ENCODE measurements around the gene TMEM178B. TPM values are rescaled to one million over a fixed set of nuclear protein-coding genes. Genes with fewer than 3 reads are reported as not detected.

TMEM178B gene
- polyA plus RNA-seq, 1 of the 3 experiments (the other 2 are of a cell fraction), result 0.20 TPM

DNA sequence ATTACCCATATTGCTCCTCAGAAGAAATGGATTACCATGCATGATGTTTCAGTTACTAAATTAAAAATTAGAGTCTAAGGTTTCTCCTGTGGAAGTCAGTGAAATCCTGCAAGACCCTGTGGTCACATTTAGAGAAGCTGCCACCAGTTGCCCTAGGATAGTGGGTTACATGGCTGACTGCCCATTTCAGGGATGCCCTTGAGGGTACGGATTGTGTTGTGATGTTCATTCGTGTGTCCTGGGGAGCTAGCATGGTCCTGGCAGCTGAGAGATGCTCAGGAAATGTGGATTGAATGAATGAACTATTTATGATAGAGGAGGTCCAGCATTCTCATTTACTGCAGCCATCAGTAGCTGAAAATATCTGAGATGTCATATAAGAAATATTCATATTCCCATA is 55.1 kb downstream of the TMEM178B start:
- no peaks in the 10 kb centered on the region for H3F3A ChIP-seq (replicated peaks; ENCODE audit: insufficient read depth)
- no peaks in the 10 kb centered on the region for H4K20me1 ChIP-seq (ENCODE audit: insufficient read depth)
- ChIA-PET CTCF (interaction anchor here (0.6 to 1.5 kb wide), 3 partner anchors 19 to 405 kb away, joined by 3 to 4 read pairs (median 4); no protein-coding TSS in a partner anchor), POLR2A (no interaction called here)
- H3K27ac ChIP-seq (ENCODE audit: low read depth in 2 of 2, low read length in 1 of 2), result no peak overlapping the region
- no peaks in the 10 kb centered on the region for H3K79me2 ChIP-seq (ENCODE audit: insufficient read depth)
- H3K4me3 ChIP-seq (ENCODE audit: low read depth in 2 of 2, low read length in 1 of 2), result no peak overlapping the region
- H3K9ac ChIP-seq, result no peak overlapping the region
- H2AFZ ChIP-seq (ENCODE audit: low read depth), result no peak overlapping the region
- no peaks in the 10 kb centered on the region for H3K27me3 ChIP-seq (ENCODE audit: insufficient read depth)
- H3K9me3 ChIP-seq, result peaks cover 10% of the 10 kb centered on the region
- TF ChIP-seq TAF1 (IDR thresholded peaks at IDR 0.05; ENCODE audit: borderline replicate concordance, low read depth, low read length) (no peak), SMC3 (IDR thresholded peaks at IDR 0.05; ENCODE audit: low read depth, low read length) (no peak), TCF12 (IDR thresholded peaks at IDR 0.05) (no peak), MXI1 (IDR thresholded peaks at IDR 0.05; ENCODE audit: low read depth, low read length) (no peak), YY1 (IDR thresholded peaks at IDR 0.05; ENCODE audit: low read depth) (no peak), FOXJ3 (CRISPR knock-in tag; IDR thresholded peaks at IDR 0.05) (no peak), JUND (IDR thresholded peaks at IDR 0.05) (no peak), ELF1 (IDR thresholded peaks at IDR 0.05) (no peak), RAD21 (IDR thresholded peaks at IDR 0.05; ENCODE audit: low read length) (no peak), EP300 (IDR thresholded peaks at IDR 0.05; ENCODE audit: borderline replicate concordance in 1 of 2, low read depth in 1 of 2, low read length in 1 of 2) (no peak), RXRA (IDR thresholded peaks at IDR 0.05; ENCODE audit: borderline replicate concordance, low read depth) (no peak), MEF2A (IDR thresholded peaks at IDR 0.05; ENCODE audit: borderline replicate concordance, low read depth) (no peak), GABPA (IDR thresholded peaks at IDR 0.05; ENCODE audit: low read depth) (no peak)
- TF ChIP-seq, protein P1, sequence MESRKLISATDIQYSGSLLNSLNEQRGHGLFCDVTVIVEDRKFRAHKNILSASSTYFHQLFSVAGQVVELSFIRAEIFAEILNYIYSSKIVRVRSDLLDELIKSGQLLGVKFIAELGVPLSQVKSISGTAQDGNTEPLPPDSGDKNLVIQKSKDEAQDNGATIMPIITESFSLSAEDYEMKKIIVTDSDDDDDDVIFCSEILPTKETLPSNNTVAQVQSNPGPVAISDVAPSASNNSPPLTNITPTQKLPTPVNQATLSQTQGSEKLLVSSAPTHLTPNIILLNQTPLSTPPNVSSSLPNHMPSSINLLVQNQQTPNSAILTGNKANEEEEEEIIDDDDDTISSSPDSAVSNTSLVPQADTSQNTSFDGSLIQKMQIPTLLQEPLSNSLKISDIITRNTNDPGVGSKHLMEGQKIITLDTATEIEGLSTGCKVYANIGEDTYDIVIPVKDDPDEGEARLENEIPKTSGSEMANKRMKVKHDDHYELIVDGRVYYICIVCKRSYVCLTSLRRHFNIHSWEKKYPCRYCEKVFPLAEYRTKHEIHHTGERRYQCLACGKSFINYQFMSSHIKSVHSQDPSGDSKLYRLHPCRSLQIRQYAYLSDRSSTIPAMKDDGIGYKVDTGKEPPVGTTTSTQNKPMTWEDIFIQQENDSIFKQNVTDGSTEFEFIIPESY (IDR thresholded peaks at IDR 0.05; ENCODE audit: borderline replicate concordance, low read depth), result no peak
- TF ChIP-seq, protein P2, sequence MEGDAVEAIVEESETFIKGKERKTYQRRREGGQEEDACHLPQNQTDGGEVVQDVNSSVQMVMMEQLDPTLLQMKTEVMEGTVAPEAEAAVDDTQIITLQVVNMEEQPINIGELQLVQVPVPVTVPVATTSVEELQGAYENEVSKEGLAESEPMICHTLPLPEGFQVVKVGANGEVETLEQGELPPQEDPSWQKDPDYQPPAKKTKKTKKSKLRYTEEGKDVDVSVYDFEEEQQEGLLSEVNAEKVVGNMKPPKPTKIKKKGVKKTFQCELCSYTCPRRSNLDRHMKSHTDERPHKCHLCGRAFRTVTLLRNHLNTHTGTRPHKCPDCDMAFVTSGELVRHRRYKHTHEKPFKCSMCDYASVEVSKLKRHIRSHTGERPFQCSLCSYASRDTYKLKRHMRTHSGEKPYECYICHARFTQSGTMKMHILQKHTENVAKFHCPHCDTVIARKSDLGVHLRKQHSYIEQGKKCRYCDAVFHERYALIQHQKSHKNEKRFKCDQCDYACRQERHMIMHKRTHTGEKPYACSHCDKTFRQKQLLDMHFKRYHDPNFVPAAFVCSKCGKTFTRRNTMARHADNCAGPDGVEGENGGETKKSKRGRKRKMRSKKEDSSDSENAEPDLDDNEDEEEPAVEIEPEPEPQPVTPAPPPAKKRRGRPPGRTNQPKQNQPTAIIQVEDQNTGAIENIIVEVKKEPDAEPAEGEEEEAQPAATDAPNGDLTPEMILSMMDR (IDR thresholded peaks at IDR 0.05), result no peak
- TF ChIP-seq, protein P3, sequence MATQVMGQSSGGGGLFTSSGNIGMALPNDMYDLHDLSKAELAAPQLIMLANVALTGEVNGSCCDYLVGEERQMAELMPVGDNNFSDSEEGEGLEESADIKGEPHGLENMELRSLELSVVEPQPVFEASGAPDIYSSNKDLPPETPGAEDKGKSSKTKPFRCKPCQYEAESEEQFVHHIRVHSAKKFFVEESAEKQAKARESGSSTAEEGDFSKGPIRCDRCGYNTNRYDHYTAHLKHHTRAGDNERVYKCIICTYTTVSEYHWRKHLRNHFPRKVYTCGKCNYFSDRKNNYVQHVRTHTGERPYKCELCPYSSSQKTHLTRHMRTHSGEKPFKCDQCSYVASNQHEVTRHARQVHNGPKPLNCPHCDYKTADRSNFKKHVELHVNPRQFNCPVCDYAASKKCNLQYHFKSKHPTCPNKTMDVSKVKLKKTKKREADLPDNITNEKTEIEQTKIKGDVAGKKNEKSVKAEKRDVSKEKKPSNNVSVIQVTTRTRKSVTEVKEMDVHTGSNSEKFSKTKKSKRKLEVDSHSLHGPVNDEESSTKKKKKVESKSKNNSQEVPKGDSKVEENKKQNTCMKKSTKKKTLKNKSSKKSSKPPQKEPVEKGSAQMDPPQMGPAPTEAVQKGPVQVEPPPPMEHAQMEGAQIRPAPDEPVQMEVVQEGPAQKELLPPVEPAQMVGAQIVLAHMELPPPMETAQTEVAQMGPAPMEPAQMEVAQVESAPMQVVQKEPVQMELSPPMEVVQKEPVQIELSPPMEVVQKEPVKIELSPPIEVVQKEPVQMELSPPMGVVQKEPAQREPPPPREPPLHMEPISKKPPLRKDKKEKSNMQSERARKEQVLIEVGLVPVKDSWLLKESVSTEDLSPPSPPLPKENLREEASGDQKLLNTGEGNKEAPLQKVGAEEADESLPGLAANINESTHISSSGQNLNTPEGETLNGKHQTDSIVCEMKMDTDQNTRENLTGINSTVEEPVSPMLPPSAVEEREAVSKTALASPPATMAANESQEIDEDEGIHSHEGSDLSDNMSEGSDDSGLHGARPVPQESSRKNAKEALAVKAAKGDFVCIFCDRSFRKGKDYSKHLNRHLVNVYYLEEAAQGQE (IDR thresholded peaks at IDR 0.05; ENCODE audit: low read depth, low read length), result no peak
- TF ChIP-seq, protein P4, sequence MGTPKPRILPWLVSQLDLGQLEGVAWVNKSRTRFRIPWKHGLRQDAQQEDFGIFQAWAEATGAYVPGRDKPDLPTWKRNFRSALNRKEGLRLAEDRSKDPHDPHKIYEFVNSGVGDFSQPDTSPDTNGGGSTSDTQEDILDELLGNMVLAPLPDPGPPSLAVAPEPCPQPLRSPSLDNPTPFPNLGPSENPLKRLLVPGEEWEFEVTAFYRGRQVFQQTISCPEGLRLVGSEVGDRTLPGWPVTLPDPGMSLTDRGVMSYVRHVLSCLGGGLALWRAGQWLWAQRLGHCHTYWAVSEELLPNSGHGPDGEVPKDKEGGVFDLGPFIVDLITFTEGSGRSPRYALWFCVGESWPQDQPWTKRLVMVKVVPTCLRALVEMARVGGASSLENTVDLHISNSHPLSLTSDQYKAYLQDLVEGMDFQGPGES (IDR thresholded peaks at IDR 0.05; ENCODE audit: low read depth, low read length), result no peak
- TF ChIP-seq, protein P5, sequence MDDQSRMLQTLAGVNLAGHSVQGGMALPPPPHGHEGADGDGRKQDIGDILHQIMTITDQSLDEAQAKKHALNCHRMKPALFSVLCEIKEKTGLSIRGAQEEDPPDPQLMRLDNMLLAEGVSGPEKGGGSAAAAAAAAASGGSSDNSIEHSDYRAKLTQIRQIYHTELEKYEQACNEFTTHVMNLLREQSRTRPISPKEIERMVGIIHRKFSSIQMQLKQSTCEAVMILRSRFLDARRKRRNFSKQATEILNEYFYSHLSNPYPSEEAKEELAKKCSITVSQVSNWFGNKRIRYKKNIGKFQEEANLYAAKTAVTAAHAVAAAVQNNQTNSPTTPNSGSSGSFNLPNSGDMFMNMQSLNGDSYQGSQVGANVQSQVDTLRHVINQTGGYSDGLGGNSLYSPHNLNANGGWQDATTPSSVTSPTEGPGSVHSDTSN (IDR thresholded peaks at IDR 0.05), result no peak
- TF ChIP-seq, protein P6, sequence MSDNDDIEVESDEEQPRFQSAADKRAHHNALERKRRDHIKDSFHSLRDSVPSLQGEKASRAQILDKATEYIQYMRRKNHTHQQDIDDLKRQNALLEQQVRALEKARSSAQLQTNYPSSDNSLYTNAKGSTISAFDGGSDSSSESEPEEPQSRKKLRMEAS (IDR thresholded peaks at IDR 0.05; ENCODE audit: low read depth), result no peak
- TF ChIP-seq, protein P7, sequence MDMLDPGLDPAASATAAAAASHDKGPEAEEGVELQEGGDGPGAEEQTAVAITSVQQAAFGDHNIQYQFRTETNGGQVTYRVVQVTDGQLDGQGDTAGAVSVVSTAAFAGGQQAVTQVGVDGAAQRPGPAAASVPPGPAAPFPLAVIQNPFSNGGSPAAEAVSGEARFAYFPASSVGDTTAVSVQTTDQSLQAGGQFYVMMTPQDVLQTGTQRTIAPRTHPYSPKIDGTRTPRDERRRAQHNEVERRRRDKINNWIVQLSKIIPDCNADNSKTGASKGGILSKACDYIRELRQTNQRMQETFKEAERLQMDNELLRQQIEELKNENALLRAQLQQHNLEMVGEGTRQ (IDR thresholded peaks at IDR 0.05; ENCODE audit: borderline replicate concordance, low read depth, low read length), result no peak
- no peak overlapping the region for H3K4me2 ChIP-seq
- H3K4me1 ChIP-seq (ENCODE audit: control insufficient read depth in 1 of 2, insufficient read depth in 2 of 2, low read depth in 1 of 2, low read length in 1 of 2), result no peaks in the 10 kb centered on the region
- no peak for DNase-seq
- H3K9me2 ChIP-seq, result no peaks in the 10 kb centered on the region
- no peaks in the 10 kb centered on the region for H3K36me3 ChIP-seq (replicated peaks in 1 of 2; ENCODE audit: control insufficient read depth in 1 of 2, insufficient read depth in 2 of 2, low read length in 1 of 2)
- 29% methylated on average over 2 of the region's 2 CpGs for WGBS (ENCODE audit: low lambda C conversion rate)

All from SK-N-SH (cell line).